ENCODE measurements around the gene C1QL1.

- TF ChIP-seq CTCF (IDR thresholded peaks at IDR 0.05) (no peak), EZH2phosphoT487 (IDR thresholded peaks at IDR 0.05) (no peak), EZH2 (IDR thresholded peaks at IDR 0.05) (no peak)
Observed at GRCh38 chr17:44978807-44979206, 10.7 kb upstream of the C1QL1 start.

All from neural progenitor cell (in vitro differentiated cells).